Measurements from ENCODE around the gene SMCHD1. TPM values are rescaled to one million over a fixed set of nuclear protein-coding genes. Genes with fewer than 3 reads are reported as not detected.
A peak's percentile ranks its signal among the peaks of the same experiment; 100 is the strongest.
"Not testable (repeated sequence)": the region's sequence is repeated elsewhere in the genome, so short reads cannot be mapped to it uniquely, and the experiment has no call there.

SMCHD1 gene
- total RNA-seq, 1 donor from 2014 or later = 25.2 TPM

DNA sequence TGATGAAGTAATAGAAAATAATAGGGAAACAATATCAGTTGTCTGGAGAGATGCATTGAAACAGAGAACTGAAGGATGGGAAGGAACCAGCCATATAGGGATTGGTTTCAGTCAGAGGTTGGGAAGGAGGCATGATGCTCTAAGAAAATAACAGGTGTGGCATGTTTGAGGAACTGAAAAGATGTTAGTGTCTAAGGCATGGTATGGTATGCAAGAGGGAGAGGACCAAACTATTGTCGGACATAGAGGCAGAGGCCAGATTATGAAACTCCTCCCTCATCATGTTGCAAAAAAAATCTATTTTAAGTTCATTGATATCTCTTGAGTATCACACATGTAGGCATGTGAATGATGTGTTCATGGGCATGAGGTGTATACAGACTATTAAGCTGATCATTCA lies 142.4 kb downstream of the SMCHD1 start:
- no peak for DNase-seq (ENCODE audit: missing footprints)
- ATAC-seq = no peak
- intact Hi-C loops (cut with DNase I) = loop anchor here (10.0 kb wide), 1 partner anchor 107 kb away; no protein-coding TSS in a partner anchor

DNA sequence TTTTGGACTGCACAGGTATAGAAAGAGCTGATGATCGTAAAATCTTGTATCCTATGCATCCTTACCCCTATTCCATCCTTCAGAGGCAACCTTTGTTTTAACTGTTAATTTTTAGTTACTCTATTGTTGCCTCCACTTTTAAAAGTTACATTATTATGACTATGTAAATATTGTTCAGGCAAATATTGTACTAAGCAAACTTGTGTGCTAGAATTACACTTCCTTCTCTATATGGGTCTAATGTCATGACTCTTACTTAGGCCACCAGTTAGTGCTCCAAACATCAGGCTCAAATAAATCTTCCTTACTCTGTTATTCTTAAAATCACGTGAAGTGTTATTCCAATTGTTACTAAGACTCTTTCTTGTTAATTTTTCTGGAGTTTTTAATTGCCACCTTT lies 143.8 kb downstream of the SMCHD1 start:
- DNase-seq (ENCODE audit: missing footprints) (no peak), ATAC-seq (no peak)
- intact Hi-C loops (cut with DNase I) = loop anchor here (10.0 kb wide), 1 partner anchor 105 kb away; no protein-coding TSS in a partner anchor

GRCh38 chr18:2805970-2806943 lies 150.7 kb downstream of the SMCHD1 start:
- intact Hi-C loops (cut with DNase I) = no loop called here
- DNase-seq (ENCODE audit: missing footprints) (no peak), ATAC-seq (no peak)

DNA sequence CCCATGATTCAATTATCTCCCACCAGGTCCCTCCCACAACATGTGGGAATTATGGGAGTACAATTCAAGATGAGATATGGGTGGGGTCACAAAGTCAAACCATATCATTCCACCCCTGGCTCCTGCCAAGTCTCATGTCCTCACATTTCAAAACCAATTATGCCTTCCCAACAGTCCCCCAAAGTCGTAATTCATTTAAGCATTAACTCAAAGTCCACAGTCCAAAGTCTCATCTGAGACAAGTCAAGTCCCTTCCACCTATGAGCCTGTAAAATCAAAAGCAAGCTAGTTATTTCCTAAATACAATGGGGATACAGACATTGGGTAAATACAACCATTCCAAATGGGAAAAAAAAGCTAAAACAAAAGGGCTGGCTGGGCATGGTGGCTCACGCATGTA lies 153.1 kb downstream of the SMCHD1 start:
- intact Hi-C loops (cut with DNase I); ATAC-seq; DNase-seq (ENCODE audit: missing footprints): not testable (repeated sequence)

- DNase-seq (ENCODE audit: missing footprints); intact Hi-C loops (cut with DNase I); ATAC-seq: not testable (repeated sequence)
Measured at GRCh38 chr18:2809666-2810183, 154.2 kb downstream of the SMCHD1 start.

- no peak for ATAC-seq
- no peak for DNase-seq (ENCODE audit: missing footprints)
- intact Hi-C loops (cut with DNase I) = no loop called here
Measured at GRCh38 chr18:2811416-2811815, 155.9 kb downstream of the SMCHD1 start.

DNA sequence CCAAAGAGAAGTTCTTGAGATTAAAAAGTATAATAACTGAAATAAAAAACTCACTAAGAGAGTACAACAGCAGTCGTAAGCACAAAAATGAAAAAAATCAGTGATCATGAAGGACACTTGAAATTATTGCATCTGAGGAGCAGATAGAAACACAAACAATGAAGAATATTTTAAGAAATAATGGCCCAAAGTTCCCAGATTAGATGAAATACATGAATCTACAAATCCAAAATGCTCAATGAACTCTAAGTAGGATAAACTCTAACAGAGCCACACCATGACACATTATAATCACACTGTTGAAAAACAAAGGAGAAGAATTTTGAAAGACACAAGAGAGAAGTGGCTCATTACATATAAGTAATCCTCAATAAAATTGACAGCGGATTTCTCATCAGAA lies 159.4 kb downstream of the SMCHD1 start:
- DNase-seq (ENCODE audit: missing footprints) (no peak), ATAC-seq (no peak)
- intact Hi-C loops (cut with DNase I) = no loop called here

- ATAC-seq (no peak), DNase-seq (ENCODE audit: missing footprints) (no peak)
- intact Hi-C loops (cut with DNase I) = no loop called here
Measured at GRCh38 chr18:2818281-2818680, 162.8 kb downstream of the SMCHD1 start.

GRCh38 chr18:2821695-2822094 lies 166.2 kb downstream of the SMCHD1 start:
- no peak for ATAC-seq
- intact Hi-C loops (cut with DNase I) = no loop called here
- DNase-seq (ENCODE audit: missing footprints) = no peak

DNA sequence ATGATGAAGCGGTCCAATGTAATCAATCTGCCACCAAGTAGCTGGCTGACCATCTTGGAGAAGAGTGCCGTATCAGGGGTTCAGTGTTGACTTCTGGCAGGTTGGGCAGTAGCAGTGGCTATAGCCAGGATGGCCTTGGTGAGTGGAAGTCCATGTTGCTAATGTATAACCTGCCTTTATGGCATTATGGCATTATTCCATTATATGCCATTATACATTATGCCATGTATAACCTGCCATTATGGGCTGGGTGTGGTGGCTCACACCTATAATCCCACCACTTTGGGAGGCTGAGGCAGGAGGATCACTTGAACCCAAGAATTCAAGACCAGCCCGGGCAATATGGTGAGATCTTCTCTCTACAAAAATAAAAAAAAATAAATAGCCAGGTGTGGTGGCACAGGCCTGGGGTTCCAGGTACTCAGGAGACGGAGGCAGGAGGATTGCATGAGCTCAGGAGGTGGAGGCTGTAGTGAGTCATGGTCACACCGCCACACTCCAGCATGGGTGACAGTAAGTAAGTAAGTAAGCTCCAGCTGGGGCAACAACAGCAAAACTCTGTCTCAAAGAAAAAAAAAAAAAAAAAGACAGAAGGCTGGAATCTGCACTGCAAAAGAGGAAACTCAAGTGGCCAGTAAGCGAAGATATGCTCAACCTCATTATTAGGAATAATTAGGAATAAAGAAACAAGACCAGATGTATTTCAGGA lies 166.8 kb downstream of the SMCHD1 start:
- no peak for ATAC-seq
- intact Hi-C loops (cut with DNase I) = no loop called here
- no peak for DNase-seq (ENCODE audit: missing footprints)

DNA sequence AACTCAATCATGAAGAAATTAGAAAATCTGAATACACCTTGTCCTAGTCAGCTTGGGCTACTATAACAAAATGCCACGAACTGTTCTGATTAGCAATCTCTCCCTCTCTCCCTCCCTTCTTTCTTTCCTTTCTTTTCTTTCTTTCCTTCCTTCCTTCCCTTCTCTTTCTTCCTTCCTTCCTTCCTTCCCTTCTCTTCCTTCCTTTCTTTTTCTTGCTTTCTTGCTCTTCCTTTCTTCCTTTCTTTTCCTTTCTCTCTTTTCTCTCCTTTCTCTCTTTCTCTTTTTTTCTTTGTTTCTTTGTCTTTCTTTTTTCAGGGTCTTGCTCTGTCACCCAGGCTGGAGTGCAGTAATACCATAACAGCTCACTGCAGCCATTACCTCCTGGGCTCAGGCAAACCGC lies 167.7 kb downstream of the SMCHD1 start:
- intact Hi-C loops (cut with DNase I) = loop anchor here (1.0 kb wide), 1 partner anchor 23 kb away; no protein-coding TSS in a partner anchor
- DNase-seq (ENCODE audit: missing footprints) (no peak), ATAC-seq (no peak)

GRCh38 chr18:2823966-2824365 lies 168.4 kb downstream of the SMCHD1 start:
- intact Hi-C loops (cut with DNase I) = loop anchor here (1.0 kb wide), 1 partner anchor 24 kb away; no protein-coding TSS in a partner anchor
- ATAC-seq (no peak), DNase-seq (ENCODE audit: missing footprints) (no peak)

- no peak for DNase-seq (ENCODE audit: missing footprints)
- intact Hi-C loops (cut with DNase I) = no loop called here
- ATAC-seq = no peak
Measured at GRCh38 chr18:2824865-2825264, 169.3 kb downstream of the SMCHD1 start.

- intact Hi-C loops (cut with DNase I) = no loop called here
- ATAC-seq (no peak), DNase-seq (ENCODE audit: missing footprints) (no peak)
Measured at GRCh38 chr18:2825613-2826175, 170.2 kb downstream of the SMCHD1 start.

- peak; percentile 78 for ATAC-seq
- DNase-seq (ENCODE audit: missing footprints) = peak; percentile 69
- intact Hi-C loops (cut with DNase I) = no loop called here
Measured at GRCh38 chr18:2826581-2826980, 171.1 kb downstream of the SMCHD1 start.

GRCh38 chr18:2827061-2827460 lies 171.5 kb downstream of the SMCHD1 start:
- ATAC-seq (no peak), DNase-seq (ENCODE audit: missing footprints) (no peak)
- intact Hi-C loops (cut with DNase I) = no loop called here

- ATAC-seq; intact Hi-C loops (cut with DNase I): not testable (repeated sequence)
Measured at GRCh38 chr18:2836118-2836517, 180.6 kb downstream of the SMCHD1 start.

DNA sequence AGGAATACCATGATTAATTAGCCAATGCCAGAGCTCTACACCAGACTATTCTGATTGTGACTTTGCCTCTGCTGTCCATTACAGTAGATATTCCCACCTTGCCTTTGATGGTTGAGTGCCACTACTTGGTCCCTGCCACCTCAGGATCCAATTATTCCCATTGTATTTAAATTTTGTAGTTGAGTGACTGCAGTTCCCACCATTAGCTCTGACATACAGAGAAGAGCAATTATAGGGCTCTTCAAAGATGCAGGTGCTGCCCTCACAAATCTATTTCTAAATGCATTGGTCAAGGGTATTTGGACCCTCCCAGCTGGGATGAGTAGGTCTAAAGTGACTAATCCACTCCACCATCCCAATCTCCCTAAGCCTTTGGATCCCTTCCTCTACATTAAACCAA lies 181.8 kb downstream of the SMCHD1 start:
- DNase-seq (ENCODE audit: missing footprints); intact Hi-C loops (cut with DNase I): not testable (repeated sequence)

More at GRCh38 chr18:2836118-2836517, 180.6 kb downstream of the SMCHD1 start:
- not testable (repeated sequence) for DNase-seq (ENCODE audit: missing footprints)

GRCh38 chr18:2839202-2839601 lies 183.7 kb downstream of the SMCHD1 start:
- no peak for DNase-seq (ENCODE audit: missing footprints)

More for the DNA sequence above, 181.8 kb downstream of the SMCHD1 start:
- not testable (repeated sequence) for ATAC-seq

More at GRCh38 chr18:2839202-2839601, 183.7 kb downstream of the SMCHD1 start:
- no peak for ATAC-seq
- intact Hi-C loops (cut with DNase I) = no loop called here

All from Right ventricle myocardium inferior (tissue), 1 donor.